Left renal cortex interstitium (tissue), 4 donors: ENCODE measurements around the gene PCF11. TPM values are rescaled to one million over a fixed set of nuclear protein-coding genes. Genes with fewer than 3 reads are reported as not detected.
"Not testable (repeated sequence)": the region's sequence is repeated elsewhere in the genome, so short reads cannot be mapped to it uniquely, and the experiment has no call there.

Experiments
- DNase-seq, 4 donors: peaks; one replicate each; pipeline ENCODE4 v3.0.0-alpha.2; 2013; ENCODE audit warnings: low read depth in 4 of 4, low spot score in 2 of 4, missing footprints in 1 of 4
- polyA plus RNA-seq, 4 donors: library from polyadenylated mRNA; unstranded; fragments of 120-200 nt; gene quantifications; one replicate each; pipeline ENCODE4 v1.2.1, GENCODE V29; 2013; ENCODE audit not compliant: insufficient read length in 4 of 4

PCF11 gene, protein sequence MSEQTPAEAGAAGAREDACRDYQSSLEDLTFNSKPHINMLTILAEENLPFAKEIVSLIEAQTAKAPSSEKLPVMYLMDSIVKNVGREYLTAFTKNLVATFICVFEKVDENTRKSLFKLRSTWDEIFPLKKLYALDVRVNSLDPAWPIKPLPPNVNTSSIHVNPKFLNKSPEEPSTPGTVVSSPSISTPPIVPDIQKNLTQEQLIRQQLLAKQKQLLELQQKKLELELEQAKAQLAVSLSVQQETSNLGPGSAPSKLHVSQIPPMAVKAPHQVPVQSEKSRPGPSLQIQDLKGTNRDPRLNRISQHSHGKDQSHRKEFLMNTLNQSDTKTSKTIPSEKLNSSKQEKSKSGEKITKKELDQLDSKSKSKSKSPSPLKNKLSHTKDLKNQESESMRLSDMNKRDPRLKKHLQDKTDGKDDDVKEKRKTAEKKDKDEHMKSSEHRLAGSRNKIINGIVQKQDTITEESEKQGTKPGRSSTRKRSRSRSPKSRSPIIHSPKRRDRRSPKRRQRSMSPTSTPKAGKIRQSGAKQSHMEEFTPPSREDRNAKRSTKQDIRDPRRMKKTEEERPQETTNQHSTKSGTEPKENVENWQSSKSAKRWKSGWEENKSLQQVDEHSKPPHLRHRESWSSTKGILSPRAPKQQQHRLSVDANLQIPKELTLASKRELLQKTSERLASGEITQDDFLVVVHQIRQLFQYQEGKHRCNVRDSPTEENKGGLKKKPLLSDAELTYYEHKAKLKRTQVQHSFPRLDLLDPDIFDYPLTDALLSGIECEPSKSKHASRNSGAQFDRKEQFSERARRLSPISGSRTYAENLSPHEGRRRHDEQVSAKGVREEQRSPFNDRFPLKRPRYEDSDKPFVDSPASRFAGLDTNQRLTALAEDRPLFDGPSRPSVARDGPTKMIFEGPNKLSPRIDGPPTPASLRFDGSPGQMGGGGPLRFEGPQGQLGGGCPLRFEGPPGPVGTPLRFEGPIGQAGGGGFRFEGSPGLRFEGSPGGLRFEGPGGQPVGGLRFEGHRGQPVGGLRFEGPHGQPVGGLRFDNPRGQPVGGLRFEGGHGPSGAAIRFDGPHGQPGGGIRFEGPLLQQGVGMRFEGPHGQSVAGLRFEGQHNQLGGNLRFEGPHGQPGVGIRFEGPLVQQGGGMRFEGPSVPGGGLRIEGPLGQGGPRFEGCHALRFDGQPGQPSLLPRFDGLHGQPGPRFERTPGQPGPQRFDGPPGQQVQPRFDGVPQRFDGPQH (N-terminal part only)
- polyA plus RNA-seq, result 10 to 100 TPM; 60.8 to 84.4 (median 74.6) TPM

DNA sequence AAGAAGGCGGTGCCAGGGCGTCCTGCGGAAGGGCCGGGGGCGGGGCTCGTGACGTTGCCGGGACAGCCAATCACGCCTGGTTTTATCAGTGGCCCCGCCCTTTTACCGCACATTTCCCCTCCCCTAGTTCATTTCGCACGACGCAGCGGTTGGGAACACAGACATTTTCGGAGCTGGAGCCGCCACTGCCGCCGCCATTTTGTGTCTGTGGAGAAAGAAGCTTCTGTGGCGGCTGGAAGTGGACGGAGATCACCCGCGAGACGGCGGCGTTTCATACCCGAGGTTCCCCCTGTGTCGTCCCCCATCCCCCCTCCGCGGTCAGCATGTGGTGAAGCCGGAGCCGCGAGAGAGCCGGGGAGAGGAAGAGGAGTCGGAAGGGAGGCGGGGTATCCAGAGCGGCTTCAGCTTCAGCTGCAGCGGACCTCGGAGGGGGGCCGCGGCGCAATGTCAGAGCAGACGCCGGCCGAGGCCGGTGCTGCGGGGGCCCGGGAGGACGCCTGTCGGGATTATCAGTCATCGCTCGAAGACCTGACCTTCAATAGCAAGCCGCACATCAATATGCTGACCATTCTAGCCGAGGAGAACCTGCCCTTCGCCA lies at the start of gene PCF11:
Gene PCF11, plus strand, starts transcription at position 136 of the 598 bp plus-strand sequence. Its CDS starts 309 bp downstream, at position 445.
- peak in 1 of 4 donors; percentile 66 for DNase-seq

DNA sequence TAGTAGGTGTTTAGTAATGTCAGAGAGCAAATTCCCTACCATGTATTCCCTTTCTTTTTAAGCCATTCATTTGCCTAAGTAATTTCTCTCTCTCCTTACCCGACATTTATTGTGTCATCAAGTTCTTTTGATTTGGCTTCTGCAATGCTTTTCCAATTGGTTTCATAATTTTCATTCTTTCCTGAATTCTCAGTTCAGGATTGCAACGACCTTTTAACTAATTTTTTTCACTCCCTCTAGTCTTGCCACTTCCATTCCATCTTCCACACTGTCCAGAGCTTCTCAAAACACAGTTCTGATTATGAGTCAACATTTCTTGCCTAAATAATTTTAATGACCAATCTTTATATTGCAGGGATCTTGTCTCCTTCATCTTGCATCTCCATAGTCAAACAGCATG lies 44.0 kb upstream of the PCF11 start:
- no peak for DNase-seq

DNA sequence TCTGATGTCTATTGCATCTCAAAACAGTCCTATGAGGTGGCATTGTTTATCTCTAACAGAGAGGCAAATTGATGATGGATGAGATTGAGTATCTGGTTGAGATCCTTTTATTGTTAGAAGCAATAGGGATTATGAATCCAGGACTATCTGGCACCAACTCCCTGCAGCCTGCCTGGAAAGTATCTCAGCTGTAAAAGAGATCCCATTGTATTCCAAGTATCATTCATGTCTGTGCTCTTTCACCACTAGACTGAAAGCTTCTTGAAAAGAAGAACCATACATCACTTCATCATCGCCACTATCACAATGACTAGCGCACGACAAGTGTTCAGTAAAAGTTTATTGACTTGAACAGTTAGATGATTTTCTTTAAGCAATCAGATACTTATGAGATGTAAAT lies 41.9 kb upstream of the PCF11 start:
- DNase-seq, result no peak

DNA sequence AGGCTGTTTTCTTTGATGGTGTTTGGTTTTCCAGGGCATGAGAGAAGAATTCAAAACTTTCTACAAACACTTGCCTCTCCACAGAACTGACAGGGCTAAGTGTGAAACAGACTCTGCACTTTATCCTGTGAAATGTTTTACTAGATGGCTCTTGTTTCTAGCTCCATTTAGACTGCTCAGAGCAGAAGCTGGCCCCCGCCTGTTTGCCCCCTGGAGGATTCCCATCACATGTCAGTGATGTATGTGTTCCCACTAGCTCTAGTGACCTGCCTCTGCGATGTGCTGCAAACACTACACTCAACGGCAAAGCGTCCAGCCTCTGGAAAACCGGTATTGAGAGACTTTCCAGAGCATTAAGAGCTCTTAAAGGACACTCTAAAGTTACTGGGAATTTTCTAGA lies 41.4 kb upstream of the PCF11 start:
- DNase-seq, result no peak

DNA sequence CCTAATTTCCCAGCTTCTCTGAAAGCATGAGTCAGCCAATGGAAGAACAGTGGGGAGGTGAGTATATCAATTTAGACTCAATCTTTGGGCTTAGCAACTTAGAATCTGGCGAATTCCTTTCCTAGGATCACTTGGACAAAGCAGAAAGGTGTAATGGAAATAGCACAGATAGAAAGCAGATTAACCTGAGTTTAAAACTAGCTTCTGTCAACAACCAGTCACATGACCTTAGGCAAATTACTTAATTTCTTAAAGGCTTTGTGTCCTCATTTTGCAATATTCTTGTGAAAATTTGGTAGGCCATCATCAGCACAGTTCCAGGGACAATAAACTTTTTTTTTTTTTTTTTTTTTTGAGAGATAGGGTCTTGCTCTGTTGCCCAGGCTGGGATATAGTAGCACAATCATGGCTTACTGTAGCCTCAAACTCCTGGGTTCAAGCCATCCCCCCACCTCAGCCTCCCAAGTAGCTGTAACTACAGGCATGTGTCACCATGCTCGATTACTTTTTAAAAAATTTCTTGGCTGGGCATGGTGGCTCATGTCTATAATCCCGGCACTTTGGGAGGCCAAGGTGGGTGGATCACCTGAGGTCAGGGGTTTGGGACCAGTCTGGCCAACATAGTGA lies 40.8 kb upstream of the PCF11 start:
- no peak for DNase-seq

DNA sequence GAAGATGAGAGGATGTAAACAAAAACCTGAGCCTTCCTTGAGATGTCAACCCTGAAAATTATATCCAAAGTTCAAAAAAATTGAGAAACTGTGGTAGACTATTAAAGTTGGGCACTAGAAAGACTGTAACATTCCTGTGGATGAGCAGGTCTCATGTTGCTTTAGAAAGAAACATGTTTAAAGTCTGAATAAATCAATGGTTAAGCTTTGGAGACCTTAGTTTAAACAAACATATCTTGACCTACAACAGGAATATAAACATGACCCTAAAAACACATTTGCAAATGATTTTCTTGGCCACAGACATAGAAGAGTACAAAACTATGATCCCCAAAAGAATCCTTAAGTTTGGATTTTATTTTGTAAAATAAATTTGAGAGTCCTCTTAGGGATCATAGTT lies 38.1 kb upstream of the PCF11 start:
- no peak for DNase-seq

DNA sequence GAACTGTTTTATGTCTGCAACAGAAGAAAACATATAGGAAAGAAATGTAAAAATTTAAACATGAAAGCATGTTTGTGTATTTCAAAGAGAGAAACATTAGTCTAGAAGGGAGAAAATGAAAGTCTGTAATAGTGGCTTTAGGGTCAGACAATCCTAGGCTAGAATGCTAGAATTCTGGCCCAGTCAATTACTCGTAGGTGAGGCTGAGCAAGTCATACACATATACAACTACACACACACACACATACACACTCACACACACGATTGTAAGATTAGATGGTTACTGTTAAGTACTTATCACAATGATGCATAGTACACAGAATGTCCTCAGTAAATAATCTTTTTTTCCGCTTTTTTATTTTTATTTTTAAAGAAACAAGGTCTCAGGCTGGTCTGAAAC lies 37.7 kb upstream of the PCF11 start:
- no peak for DNase-seq

DNA sequence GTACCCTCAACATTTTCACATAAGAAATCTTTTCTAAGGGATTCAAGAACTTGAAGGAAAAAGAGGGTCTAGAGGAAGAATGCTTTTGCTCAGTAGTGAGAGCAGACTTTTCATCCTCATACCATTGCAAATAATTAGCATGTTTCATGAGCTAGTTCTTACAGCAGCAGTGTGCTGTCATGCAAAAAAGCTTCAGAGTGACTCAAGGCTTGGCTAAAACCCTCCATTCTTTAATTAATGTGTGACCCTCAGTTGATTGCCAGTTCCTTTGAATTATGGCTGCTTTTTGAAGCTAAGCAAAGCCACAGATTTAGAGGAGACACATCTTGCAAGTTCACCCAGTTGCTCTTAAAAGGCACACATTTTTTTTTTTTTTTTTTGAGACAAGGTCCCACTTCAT lies 36.6 kb upstream of the PCF11 start:
- DNase-seq, result no peak

DNA sequence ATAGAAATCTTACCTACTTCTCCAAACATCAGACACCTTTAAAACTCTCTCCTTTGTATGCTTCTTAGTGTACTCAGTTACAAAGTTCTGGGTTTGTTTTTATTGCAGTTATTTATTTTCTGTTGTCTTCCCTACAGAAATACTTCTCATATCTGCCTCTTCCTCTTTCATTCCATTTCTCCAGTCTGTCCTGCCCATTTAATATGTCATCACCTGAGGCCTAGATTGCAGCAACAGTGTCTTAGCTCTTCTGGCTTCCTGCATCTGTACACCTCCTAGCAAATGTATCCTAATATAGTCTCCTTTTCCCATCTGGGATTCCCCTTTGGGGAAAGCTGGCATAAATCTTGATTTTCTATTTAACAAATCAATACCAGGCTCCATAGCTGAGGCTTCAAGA lies 34.9 kb upstream of the PCF11 start:
- no peak for DNase-seq

DNA sequence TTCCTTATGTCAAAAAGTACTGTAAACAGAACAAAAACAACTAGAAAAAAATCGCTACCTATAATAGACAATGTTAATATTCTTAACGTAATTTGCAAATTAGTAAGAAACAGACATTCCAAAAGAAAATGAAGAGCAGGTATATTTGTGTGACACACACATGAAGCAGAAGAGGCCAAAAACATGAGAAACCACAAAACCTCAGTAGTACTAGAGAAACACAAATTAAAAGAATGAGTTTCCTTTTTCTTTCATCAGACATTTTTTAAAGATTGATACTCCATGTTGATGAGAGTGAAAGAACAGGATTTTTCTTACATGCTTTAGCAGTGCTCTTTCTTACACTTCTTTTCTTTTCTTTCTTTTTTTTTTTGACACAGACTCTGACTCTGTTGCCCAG lies 34.2 kb upstream of the PCF11 start:
- no peak for DNase-seq

DNA sequence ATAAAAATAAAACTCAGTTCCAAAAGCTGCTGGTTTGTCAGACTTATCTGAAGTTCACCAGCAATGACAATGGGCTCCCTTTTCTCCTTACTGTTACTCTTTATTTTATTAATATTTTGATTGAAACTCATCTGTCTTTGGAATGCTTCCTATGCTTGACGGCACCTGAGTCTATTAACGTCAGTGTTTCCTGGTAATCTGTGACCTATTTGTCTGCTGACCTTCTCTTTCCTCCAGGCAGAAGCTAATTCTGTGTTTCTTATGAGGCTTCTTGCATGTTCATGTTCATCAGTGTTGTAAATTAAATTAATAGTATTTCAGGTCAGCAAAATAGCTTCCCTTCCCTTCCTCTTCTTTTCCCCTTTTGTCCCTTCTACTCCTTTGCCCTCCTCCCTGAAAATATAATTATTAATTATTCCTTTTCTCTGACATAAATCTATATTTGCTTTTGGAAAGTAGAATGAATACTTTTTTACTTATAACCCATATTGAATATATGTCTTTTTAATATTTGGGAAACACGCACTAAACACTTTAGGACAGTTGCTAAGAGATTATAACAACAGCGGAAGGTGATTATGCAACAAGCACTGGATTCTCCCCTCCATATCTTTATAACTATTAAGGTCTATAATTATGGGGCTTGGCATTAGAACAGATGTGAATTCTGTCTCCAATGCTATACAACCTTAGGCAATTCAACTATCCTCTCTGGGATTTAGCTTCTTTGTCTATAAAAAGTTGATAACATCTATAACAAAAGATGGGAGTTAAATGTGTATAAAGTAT lies 32.1 kb upstream of the PCF11 start:
- no peak for DNase-seq

DNA sequence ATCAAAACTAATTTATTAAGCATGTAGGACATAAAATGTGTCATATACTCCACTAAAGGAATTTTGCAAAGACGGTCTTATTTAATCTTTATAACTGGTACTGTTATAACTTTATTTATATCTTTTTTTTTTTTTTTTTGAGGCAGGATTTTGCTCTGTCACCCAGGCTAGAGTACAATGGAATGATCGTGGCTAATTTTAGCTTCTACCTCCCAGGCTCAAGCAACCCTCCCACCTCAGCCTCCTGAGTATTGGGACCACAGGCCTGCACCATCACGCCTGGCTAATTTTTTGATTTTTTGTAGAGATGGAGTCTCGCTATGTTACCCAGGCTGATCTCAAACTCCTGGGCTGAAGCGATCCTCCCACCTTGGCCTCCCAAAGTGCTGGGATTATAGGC lies 31.4 kb upstream of the PCF11 start:
- no peak for DNase-seq

DNA sequence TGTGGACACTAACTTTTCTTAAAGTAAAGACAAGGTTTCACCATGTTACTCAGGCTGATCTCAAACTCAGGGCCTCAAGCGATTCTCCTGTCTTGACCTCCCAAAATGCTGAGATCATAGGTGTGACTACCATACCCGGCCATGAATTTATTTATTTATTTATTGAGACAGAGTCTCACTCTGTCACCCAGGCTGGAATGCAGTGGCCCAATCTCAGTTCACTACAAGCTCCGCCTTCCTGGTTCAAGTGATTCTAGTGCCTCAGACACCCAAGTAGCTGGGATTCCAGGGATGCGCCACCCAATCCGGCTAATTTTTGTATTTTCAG lies 29.7 kb upstream of the PCF11 start:
- no peak for DNase-seq

DNA sequence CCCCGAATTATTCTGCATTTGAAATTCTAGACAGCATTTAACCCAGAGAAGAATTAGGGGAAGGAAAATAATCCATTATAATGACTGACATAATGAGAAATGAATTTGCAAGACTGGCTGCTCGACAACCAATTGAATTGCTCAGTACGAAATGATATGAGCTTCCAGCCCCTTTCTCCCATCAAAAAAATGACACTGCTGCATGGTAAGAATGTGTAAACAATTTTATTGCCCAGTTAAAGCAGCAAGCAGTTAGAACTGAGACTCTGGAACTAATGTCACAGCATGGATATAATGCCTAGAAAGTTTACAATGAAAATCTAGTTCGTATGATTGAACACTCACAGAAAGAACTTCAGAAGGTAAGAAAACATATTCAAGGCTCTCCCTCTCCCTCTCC lies 24.7 kb upstream of the PCF11 start:
- DNase-seq, result no peak

DNA sequence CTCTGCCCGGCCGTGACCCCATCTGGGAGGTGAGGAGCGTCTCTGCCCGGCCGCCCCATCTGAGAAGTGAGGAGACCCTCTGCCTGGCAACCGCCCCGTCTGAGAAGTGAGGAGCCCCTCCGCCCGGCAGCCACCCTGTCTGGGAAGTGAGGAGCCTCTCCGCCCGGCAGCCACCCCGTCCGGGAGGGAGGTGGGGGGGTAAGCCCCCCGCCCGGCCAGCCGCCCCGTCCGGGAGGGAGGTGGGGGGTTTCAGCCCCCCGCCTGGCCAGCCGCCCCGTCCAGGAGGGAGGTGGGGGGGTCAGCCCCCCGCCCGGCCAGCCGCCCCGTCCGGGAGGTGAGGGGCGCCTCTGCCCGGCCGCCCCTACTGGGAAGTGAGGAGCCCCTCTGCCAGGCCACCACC lies 23.7 kb upstream of the PCF11 start:
- DNase-seq, result not testable (repeated sequence)

DNA sequence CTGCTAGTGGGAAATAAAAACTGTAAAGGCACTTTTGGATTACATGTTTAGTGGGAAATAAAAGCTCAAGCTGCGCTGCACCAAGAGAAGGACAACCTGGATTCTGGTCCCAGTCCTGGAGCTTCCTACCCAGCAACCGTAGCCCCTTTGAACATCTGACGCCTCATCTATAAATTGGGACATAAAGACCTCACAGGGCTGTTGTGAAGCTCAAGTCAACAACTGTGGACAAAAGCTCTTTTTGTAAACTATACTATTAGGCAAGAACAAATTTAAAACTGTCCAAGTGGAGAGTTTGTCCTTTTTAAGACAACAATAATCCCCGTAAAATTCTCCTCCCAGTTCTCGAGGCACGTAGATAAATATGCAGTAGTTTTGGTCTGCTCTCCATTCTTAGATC lies 17.6 kb upstream of the PCF11 start:
- DNase-seq, result no peak

DNA sequence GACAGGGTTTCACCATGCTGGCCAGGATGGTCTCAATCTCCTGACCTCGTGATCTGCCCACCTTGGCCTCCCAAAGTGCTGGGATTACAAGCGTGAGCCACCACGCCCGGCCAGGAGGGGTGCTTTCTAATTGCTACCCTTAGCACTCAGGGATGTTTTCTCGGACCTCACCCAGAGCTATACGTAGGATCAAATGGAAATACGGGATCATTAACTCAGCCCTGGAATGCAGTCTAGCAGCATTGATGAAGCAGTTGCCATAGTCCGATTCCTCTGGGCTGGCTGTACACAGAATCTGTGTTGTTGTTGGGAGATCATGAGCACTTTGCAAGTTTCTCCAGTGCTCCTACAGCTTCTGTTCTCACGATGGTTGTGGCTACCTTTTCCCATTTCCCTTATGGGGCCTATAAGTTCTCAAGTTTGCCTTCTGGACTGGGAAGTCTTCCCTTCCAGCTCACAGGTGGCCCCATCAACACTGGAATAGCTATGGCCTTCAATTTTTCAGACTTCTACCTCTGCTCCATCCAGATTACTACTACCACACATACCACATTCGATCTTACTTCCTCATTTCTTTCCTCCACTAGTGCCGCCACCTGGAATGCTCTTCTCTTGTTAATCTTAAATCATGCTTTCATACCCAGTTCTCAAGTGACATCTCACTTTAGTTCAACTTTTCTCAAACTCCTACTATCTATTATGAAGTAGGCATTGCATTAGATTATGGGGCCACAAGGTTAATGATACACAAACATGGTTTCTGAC lies 16.1 kb upstream of the PCF11 start:
- no peak for DNase-seq

DNA sequence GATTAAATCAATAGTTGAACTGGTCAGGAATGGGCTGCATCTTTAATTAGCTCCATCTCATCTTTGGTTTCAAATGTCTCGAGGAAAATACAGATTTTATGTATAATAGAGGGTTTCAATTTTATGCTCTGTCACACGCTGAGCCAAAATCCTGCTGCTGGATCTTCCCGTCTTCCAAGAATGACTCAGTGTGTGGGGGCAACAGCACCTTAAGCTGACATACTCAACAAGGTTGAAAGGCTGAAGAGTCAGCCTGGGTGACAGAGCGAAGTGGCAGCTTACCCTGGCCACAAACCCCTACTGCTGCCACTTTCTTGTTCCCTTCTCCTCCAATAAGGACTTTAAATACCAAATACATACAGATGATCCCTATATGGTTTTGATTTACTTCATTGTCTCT lies 9.0 kb upstream of the PCF11 start:
- no peak for DNase-seq

DNA sequence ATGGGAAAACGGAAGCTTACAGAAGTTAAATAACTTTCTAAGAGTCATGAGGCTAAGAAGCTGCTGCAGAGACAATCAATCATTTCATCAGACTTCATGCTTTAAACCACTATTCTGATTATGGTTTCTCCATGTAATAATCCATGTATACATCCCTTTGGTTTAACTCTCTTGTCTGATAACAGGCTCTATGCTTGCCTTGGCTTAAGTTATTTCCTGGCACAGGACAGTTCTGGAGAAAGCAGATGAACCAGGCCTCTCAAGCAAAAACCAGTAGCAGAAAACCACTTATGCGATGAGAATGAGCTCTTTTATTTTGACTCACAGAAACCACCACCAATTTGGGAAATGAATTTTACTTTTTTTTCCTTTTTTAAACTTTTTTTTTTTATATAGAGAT lies 6.5 kb upstream of the PCF11 start:
- DNase-seq, result no peak
